ENCODE data around the gene TSPAN18. TPM values are rescaled to one million over a fixed set of nuclear protein-coding genes. Genes with fewer than 3 reads are reported as not detected.

TSPAN18 gene
- total and polyA plus RNA-seq, 2 donors from 2014 or later, result 13.8 to 38.1 TPM

GRCh38 chr11:44959064-44959463 is 232.3 kb downstream of the TSPAN18 start:
- Histone ChIP-seq H3K9me3 (ENCODE audit: control insufficient read depth in 2 of 3, insufficient read depth in 1 of 3, low read length in 3 of 3) (no peaks in the 10 kb centered on the region), H3K27ac (ENCODE audit: low read depth in 2 of 2, low read length in 2 of 2) (no peak overlapping the region), H3K4me1 (ENCODE audit: control insufficient read depth in 2 of 3, insufficient read depth in 2 of 3, low read depth in 1 of 3, low read length in 3 of 3) (peaks cover 0 to 8% (median 3%) of the 10 kb centered on the region in 3 donors), H3K27me3 (ENCODE audit: control insufficient read depth, insufficient read depth, low read length) (no peaks in the 10 kb centered on the region), H3K9ac (ENCODE audit: low read length in 3 of 3) (no peak overlapping the region), H3K36me3 (ENCODE audit: control insufficient read depth in 2 of 3, insufficient read depth in 3 of 3, low read length in 3 of 3) (no peaks in the 10 kb centered on the region), H3K4me3 (ENCODE audit: low read length in 3 of 3) (no peak overlapping the region)
- no peak for DNase-seq
- TF ChIP-seq CTCF (IDR thresholded peaks at IDR 0.05; ENCODE audit: borderline replicate concordance, extremely low read depth, insufficient read depth), result no peak
- FAIRE-seq, result no peak
- intact Hi-C loops (cut with DNase I), result no loop called here

- H3K27me3 ChIP-seq (ENCODE audit: control insufficient read depth, insufficient read depth, low read length), result no peaks in the 10 kb centered on the region
- intact Hi-C loops (cut with DNase I), result no loop called here
- no peak overlapping the region for H3K4me3 ChIP-seq (ENCODE audit: low read length in 3 of 3)
- no peak overlapping the region for H3K27ac ChIP-seq (ENCODE audit: low read depth in 2 of 2, low read length in 2 of 2)
- H3K4me1 ChIP-seq (ENCODE audit: control insufficient read depth in 2 of 3, insufficient read depth in 2 of 3, low read depth in 1 of 3, low read length in 3 of 3), result peaks cover 0 to 2% (median 2%) of the 10 kb centered on the region in 3 donors
- no peak overlapping the region for H3K9ac ChIP-seq (ENCODE audit: low read length in 3 of 3)
- DNase-seq, result no peak
- TF ChIP-seq CTCF (IDR thresholded peaks at IDR 0.05; ENCODE audit: borderline replicate concordance, extremely low read depth, insufficient read depth), result no peak
- no peaks in the 10 kb centered on the region for H3K9me3 ChIP-seq (ENCODE audit: control insufficient read depth in 2 of 3, insufficient read depth in 1 of 3, low read length in 3 of 3)
- FAIRE-seq, result no peak
- H3K36me3 ChIP-seq (ENCODE audit: control insufficient read depth in 2 of 3, insufficient read depth in 3 of 3, low read length in 3 of 3), result no peaks in the 10 kb centered on the region
Measured at GRCh38 chr11:44960200-44960845, 233.6 kb downstream of the TSPAN18 start.

- FAIRE-seq, result no peak
- Histone ChIP-seq H3K9ac (ENCODE audit: low read length in 3 of 3) (no peak overlapping the region), H3K9me3 (ENCODE audit: control insufficient read depth in 2 of 3, insufficient read depth in 1 of 3, low read length in 3 of 3) (no peaks in the 10 kb centered on the region), H3K4me3 (ENCODE audit: low read length in 3 of 3) (no peak overlapping the region), H3K4me1 (ENCODE audit: control insufficient read depth in 2 of 3, insufficient read depth in 2 of 3, low read depth in 1 of 3, low read length in 3 of 3) (no peaks in the 10 kb centered on the region), H3K36me3 (ENCODE audit: control insufficient read depth in 2 of 3, insufficient read depth in 3 of 3, low read length in 3 of 3) (no peaks in the 10 kb centered on the region), H3K27me3 (ENCODE audit: control insufficient read depth, insufficient read depth, low read length) (no peaks in the 10 kb centered on the region), H3K27ac (ENCODE audit: low read depth in 2 of 2, low read length in 2 of 2) (no peak overlapping the region)
- no peak for DNase-seq
- no peak for TF ChIP-seq CTCF (IDR thresholded peaks at IDR 0.05; ENCODE audit: borderline replicate concordance, extremely low read depth, insufficient read depth)
- intact Hi-C loops (cut with DNase I), result no loop called here
Measured at GRCh38 chr11:44962464-44962863, 235.7 kb downstream of the TSPAN18 start.

- FAIRE-seq, result no peak
- Histone ChIP-seq H3K4me3 (ENCODE audit: low read length in 3 of 3) (no peak overlapping the region), H3K4me1 (ENCODE audit: control insufficient read depth in 2 of 3, insufficient read depth in 2 of 3, low read depth in 1 of 3, low read length in 3 of 3) (no peaks in the 10 kb centered on the region), H3K27ac (ENCODE audit: low read depth in 2 of 2, low read length in 2 of 2) (no peak overlapping the region), H3K27me3 (ENCODE audit: control insufficient read depth, insufficient read depth, low read length) (no peaks in the 10 kb centered on the region), H3K9ac (ENCODE audit: low read length in 3 of 3) (no peak overlapping the region), H3K9me3 (ENCODE audit: control insufficient read depth in 2 of 3, insufficient read depth in 1 of 3, low read length in 3 of 3) (no peaks in the 10 kb centered on the region), H3K36me3 (ENCODE audit: control insufficient read depth in 2 of 3, insufficient read depth in 3 of 3, low read length in 3 of 3) (no peaks in the 10 kb centered on the region)
- DNase-seq, result no peak
- no peak for TF ChIP-seq CTCF (IDR thresholded peaks at IDR 0.05; ENCODE audit: borderline replicate concordance, extremely low read depth, insufficient read depth)
- intact Hi-C loops (cut with DNase I), result no loop called here
Measured at GRCh38 chr11:44963136-44963535, 236.4 kb downstream of the TSPAN18 start.
